Peyer's patch (tissue), 4 donors: ENCODE data around the gene RBM20.

Experiments
- CTCF ChIP-seq, 6 experiments: fragments of 450-650 bp in 4 of 6; fragments of 200-600 bp in 2 of 6; sonication (generic) in 1 of 6; IDR thresholded peaks; one replicate each; pipeline ENCODE4 v1.5.1; 2017 to 2019; ENCODE audit warnings: antibody characterized with exemption in 6 of 6, mild to moderate bottlenecking in 3 of 6, moderate library complexity in 1 of 6
- POLR2A ChIP-seq, 2 donors: fragments of 450-650 bp; IDR thresholded peaks; one replicate each; pipeline ENCODE4 v1.5.1; 2017; ENCODE audit warnings: antibody characterized with exemption in 2 of 2, mild to moderate bottlenecking in 2 of 2, moderate library complexity in 2 of 2

- TF ChIP-seq CTCF (IDR thresholded peaks at IDR 0.05), result no peak
- TF ChIP-seq POLR2A (IDR thresholded peaks at IDR 0.05), result no peak
Measured at GRCh38 chr10:110636572-110636931, 7.6 kb upstream of the RBM20 start.
